Heart right ventricle (tissue), 16 donors: ENCODE results near the gene EPHX1. TPM values are rescaled to one million over a fixed set of nuclear protein-coding genes. Genes with fewer than 3 reads are reported as not detected.

Experiments used
- ATAC-seq, 8 donors: fragments of 200-7000 bp; cut with Tn5 transposase; one replicate each; pipeline ENCODE4 v1.9.1; 2020; ENCODE audit warnings: mild to moderate bottlenecking in 8 of 8, moderate library complexity in 8 of 8, moderate number of reproducible peaks in 1 of 8
- DNase-seq, 2 donors: peaks; one replicate each; pipeline ENCODE4 v3.0.0-alpha.2; 2020
- H3K27ac ChIP-seq, 10 donors: fragments of 200-600 bp; sonication (generic) in 2 of 10; one replicate each; pipeline versions ENCODE4 v1.5.0 to v1.8.0; 2020 to 2022; ENCODE audit warnings: mild to moderate bottlenecking in 3 of 10
- H3K27me3 ChIP-seq, 7 donors: fragments of 200-600 bp; one replicate each; pipeline ENCODE4 v1.8.0; 2021 to 2022; ENCODE audit warnings: mild to moderate bottlenecking in 2 of 7
- H3K36me3 ChIP-seq, 9 donors: fragments of 200-600 bp; sonication (generic) in 1 of 9; one replicate each; pipeline versions ENCODE4 v1.5.0 to v1.8.0; 2020 to 2022; ENCODE audit warnings: mild to moderate bottlenecking in 2 of 9
- H3K4me1 ChIP-seq, 9 donors: fragments of 200-600 bp; sonication (generic) in 1 of 9; one replicate each; pipeline versions ENCODE4 v1.5.0 to v1.8.0; 2020 to 2022; ENCODE audit warnings: mild to moderate bottlenecking in 4 of 9
- H3K4me3 ChIP-seq, 10 donors: fragments of 200-600 bp; sonication (generic) in 2 of 10; one replicate each; pipeline versions ENCODE4 v1.5.0 to v1.8.0; 2020 to 2022; ENCODE audit warnings: mild to moderate bottlenecking in 7 of 10, moderate library complexity in 2 of 10
- H3K9me3 ChIP-seq, 11 donors: fragments of 200-600 bp in 10 of 11; sonication (generic) in 2 of 11; one replicate each; pipeline versions ENCODE4 v1.5.0 to v1.8.0; 2013 to 2022; ENCODE audit warnings: mild to moderate bottlenecking in 2 of 11, control low read depth in 1 of 11, moderate library complexity in 1 of 11
- CTCF ChIP-seq, 9 donors: fragments of 200-600 bp; sonication (generic) in 2 of 9; IDR thresholded peaks; one replicate each; pipeline versions ENCODE4 v1.5.0 to v1.8.0; 2021 to 2022; ENCODE audit warnings: antibody characterized with exemption in 9 of 9, mild to moderate bottlenecking in 5 of 9, moderate library complexity in 1 of 9
- WGBS, 2 donors: extraction: QIAGEN DNeasy Blood & Tissue Kit; methylation state at CpG; one replicate each; pipeline ENCODE4 v1.1.7; 2013; ENCODE audit warnings: inconsistent platforms in 1 of 2; 5-methylcytosine and 5-hydroxymethylcytosine counted together
- intact Hi-C, 10 donors: fragments of 100-400 bp; cut with DNase I; formaldehyde crosslinking; loops; one replicate each; pipeline versions ENCODE4 v1.11.1 to v1.14.2; 2022
- polyA plus RNA-seq, 2 donors: library from polyadenylated mRNA; stranded (reverse); fragments of 200-250 nt; gene quantifications; one replicate each; pipeline ENCODE4 v1.2.3, GENCODE V29; 2013
- total RNA-seq, 10 donors: library from RNA; stranded (reverse); fragmentation: NEBNext Ultra II Directional in 3 of 10; extraction: Animal tissue kit (Norgen Biotek cat#: 25700) in 3 of 10; gene quantifications; one replicate each; pipeline versions ENCODE4 v1.2.1 to v1.2.4, GENCODE V29; 2021 to 2023
- donor health status: Arrhythmogenic right ventricular cardiomyopathy.
- donor health status: ischemic (EF 13 %, LVEDD 7.1; RV severe dilation, severe dysfunction).
- donor health status: healthy with polysubstance abuse.
- donor health status: DM: no; HTN: yes; CAD: no.
- donor health status: DM: no; HTN: no; CAD: no.
- donor health status: ischemic (EF 25% LVEDD 6.9; RV normal size, moderate dysfunction).
- donor health status: ischemic (EF 25% LVEDD 5.7; RV mildly dilated, moderate dysfunction).
- donor health status: healthy.
- donor health status: DM: yes; HTN: yes; CAD: no.
- donor health status: Ischemic cardiomyopathy.
- donor health status: ischemic (EF 35%, LVEDD 5.7; RV mildly dilated, moderate dysfunction).
- donor health status: nonischemic (EF 11% LVEDD 7.7; RV severe dilation, severe dysfunction).
- donor health status: DM: yes; HTN: yes; CAD: no.
- donor health status: PGD.
- donor health status: ischemic (EF 29% LVEDD 5.4; RV normal size, mild dysfunction).
- donor health status: nonischemic (EF 23%, LVEDD 6.1; RV moderate dilation, normal function).

Gene EPHX1
- total and polyA plus RNA-seq, 12 donors, result 31.5 to 80.8 (median 43.2) TPM

GRCh38 chr1:225882694-225883615 is 73.0 kb downstream of the EPHX1 start:
- ATAC-seq (peak; percentile 39 to 63 (median 46)), DNase-seq (peak; percentile 52 to 68)
- intact Hi-C loops, result loop anchor here in 3 of 10 donors (5.0 kb wide), 2 partner anchors 34 to 71 kb away; partner anchors contain the start of gene EPHX1 (in 2 of the 3)
- Histone ChIP-seq H3K4me1 (peaks cover 23 to 51% (median 44%) of the 10 kb centered on the region in 9 donors), H3K36me3 (peaks cover 0 to 5% (median 0%) of the 10 kb centered on the region in 9 donors), H3K27me3 (no peaks in the 10 kb centered on the region), H3K4me3 (peak overlapping the region; percentile 88 to 100 (median 98)), H3K27ac (peak overlapping the region; percentile 85 to 98 (median 95)), H3K9me3 (no peaks in the 10 kb centered on the region)
- TF ChIP-seq CTCF (IDR thresholded peaks at IDR 0.05), result peak in 2 of 9 donors; percentile 18 to 33
- 6% methylated on average over 63 of the region's 63 CpGs for WGBS, 2 donors

- Histone ChIP-seq H3K4me3 (peak overlapping the region in 6 of 10 donors; percentile 95 to 99 (median 98)), H3K36me3 (no peaks in the 10 kb centered on the region), H3K27me3 (no peaks in the 10 kb centered on the region), H3K4me1 (peaks cover 19 to 48% (median 37%) of the 10 kb centered on the region in 9 donors), H3K27ac (peak overlapping the region in 2 of 10 donors; percentile 97 to 98), H3K9me3 (no peaks in the 10 kb centered on the region)
- ATAC-seq, result no peak
- intact Hi-C loops, result loop anchor here in 4 of 10 donors (1.0 to 5.0 kb wide), 3 partner anchors 28 to 71 kb away; partner anchors contain the start of gene EPHX1 (in 2 of the 4)
- no peak for TF ChIP-seq CTCF (IDR thresholded peaks at IDR 0.05)
- no peak for DNase-seq
- 91% methylated on average over 10 of the region's 11 CpGs for WGBS, 2 donors
Measured at GRCh38 chr1:225883616-225884265, 73.8 kb downstream of the EPHX1 start.

GRCh38 chr1:225885336-225885735 is 75.4 kb downstream of the EPHX1 start:
- H3K36me3 ChIP-seq, result no peaks in the 10 kb centered on the region
- H3K9me3 ChIP-seq, result no peaks in the 10 kb centered on the region
- H3K27me3 ChIP-seq, result no peaks in the 10 kb centered on the region
- H3K4me3 ChIP-seq, result no peak overlapping the region
- WGBS, 2 donors, result 94 to 96% methylated on average over 6 of the region's 6 CpGs
- TF ChIP-seq CTCF (IDR thresholded peaks at IDR 0.05), result no peak
- ATAC-seq (no peak), DNase-seq (no peak)
- intact Hi-C loops, result no loop called here
- no peak overlapping the region for H3K27ac ChIP-seq
- H3K4me1 ChIP-seq, result peaks cover 4 to 44% (median 22%) of the 10 kb centered on the region in 9 donors
